ENCODE measurements around the gene TMEM69.

The TMEM69 gene

GRCh38 chr1:45667321-45668111, 20.5 kb upstream of the TMEM69 start:
- no peak overlapping the region for H3K9ac ChIP-seq (ENCODE audit: low read length)
- peaks cover 27% of the 10 kb centered on the region for H3K36me3 ChIP-seq (ENCODE audit: insufficient read depth, low read length)
- peaks cover 7% of the 10 kb centered on the region for H3K4me1 ChIP-seq (ENCODE audit: insufficient read depth, low read length, severe bottlenecking)
- no peak for TF ChIP-seq CTCF (IDR thresholded peaks at IDR 0.05; ENCODE audit: low read length)
- no peak for TF ChIP-seq EZH2 (IDR thresholded peaks at IDR 0.05; ENCODE audit: borderline replicate concordance, low read length)
- H3K27me3 ChIP-seq (ENCODE audit: insufficient read depth, low read length): no peaks in the 10 kb centered on the region
- H3K4me2 ChIP-seq (ENCODE audit: low read length): no peak overlapping the region
- H3K9me3 ChIP-seq (ENCODE audit: low read length): no peaks in the 10 kb centered on the region
- H3K4me3 ChIP-seq (ENCODE audit: low read depth, low read length, poor library complexity, severe bottlenecking): no peak overlapping the region
- H3F3A ChIP-seq (ENCODE audit: insufficient read depth, low read length): no peaks in the 10 kb centered on the region
- H2AFZ ChIP-seq (ENCODE audit: low read length): no peak overlapping the region
- H3K9me2 ChIP-seq (ENCODE audit: low read depth, low read length): no peaks in the 10 kb centered on the region
- H3K79me2 ChIP-seq (ENCODE audit: insufficient read depth, low read length): peaks cover 99% of the 10 kb centered on the region
- H4K20me1 ChIP-seq (ENCODE audit: insufficient read depth, low read length): no peaks in the 10 kb centered on the region; the same call in 1 of the 2 replicates
- H3K27ac ChIP-seq (ENCODE audit: low read depth, low read length, poor library complexity, severe bottlenecking): no peak overlapping the region

GRCh38 chr1:45668526-45668925, 19.5 kb upstream of the TMEM69 start:
- peaks cover 99% of the 10 kb centered on the region for H3K79me2 ChIP-seq (ENCODE audit: insufficient read depth, low read length)
- H2AFZ ChIP-seq (ENCODE audit: low read length): no peak overlapping the region
- peaks cover 22% of the 10 kb centered on the region for H3K36me3 ChIP-seq (ENCODE audit: insufficient read depth, low read length)
- H4K20me1 ChIP-seq (ENCODE audit: insufficient read depth, low read length): no peaks in the 10 kb centered on the region
- H3K4me1 ChIP-seq (ENCODE audit: insufficient read depth, low read length, severe bottlenecking): peaks cover 7% of the 10 kb centered on the region
- H3K9me3 ChIP-seq (ENCODE audit: low read length): no peaks in the 10 kb centered on the region
- no peak for TF ChIP-seq CTCF (IDR thresholded peaks at IDR 0.05; ENCODE audit: low read length)
- no peak for TF ChIP-seq EZH2 (IDR thresholded peaks at IDR 0.05; ENCODE audit: borderline replicate concordance, low read length)
- no peaks in the 10 kb centered on the region for H3F3A ChIP-seq (ENCODE audit: insufficient read depth, low read length)
- no peak overlapping the region for H3K4me2 ChIP-seq (ENCODE audit: low read length)
- H3K9me2 ChIP-seq (ENCODE audit: low read depth, low read length): no peaks in the 10 kb centered on the region
- no peak overlapping the region for H3K27ac ChIP-seq (ENCODE audit: low read depth, low read length, poor library complexity, severe bottlenecking)
- no peak overlapping the region for H3K9ac ChIP-seq (ENCODE audit: low read length)
- no peak overlapping the region for H3K4me3 ChIP-seq (ENCODE audit: low read depth, low read length, poor library complexity, severe bottlenecking)
- no peaks in the 10 kb centered on the region for H3K27me3 ChIP-seq (ENCODE audit: insufficient read depth, low read length)

GRCh38 chr1:45669379-45669778, 18.6 kb upstream of the TMEM69 start:
- H4K20me1 ChIP-seq (ENCODE audit: insufficient read depth, low read length): no peaks in the 10 kb centered on the region

More at GRCh38 chr1:45669379-45669778, 18.6 kb upstream of the TMEM69 start:
- Histone ChIP-seq H3K79me2 (ENCODE audit: insufficient read depth, low read length) (peaks cover 99% of the 10 kb centered on the region), H3K36me3 (ENCODE audit: insufficient read depth, low read length) (peaks cover 27% of the 10 kb centered on the region), H3K9ac (ENCODE audit: low read length) (no peak overlapping the region), H3F3A (ENCODE audit: insufficient read depth, low read length) (no peaks in the 10 kb centered on the region), H3K4me3 (ENCODE audit: low read depth, low read length, poor library complexity, severe bottlenecking) (no peak overlapping the region), H3K4me2 (ENCODE audit: low read length) (no peak overlapping the region), H3K4me1 (ENCODE audit: insufficient read depth, low read length, severe bottlenecking) (peaks cover 7% of the 10 kb centered on the region), H3K9me2 (ENCODE audit: low read depth, low read length) (no peaks in the 10 kb centered on the region), H3K27me3 (ENCODE audit: insufficient read depth, low read length) (no peaks in the 10 kb centered on the region), H3K9me3 (ENCODE audit: low read length) (no peaks in the 10 kb centered on the region), H2AFZ (ENCODE audit: low read length) (no peak overlapping the region), H3K27ac (ENCODE audit: low read depth, low read length, poor library complexity, severe bottlenecking) (no peak overlapping the region)
- TF ChIP-seq CTCF (IDR thresholded peaks at IDR 0.05; ENCODE audit: low read length) (no peak), EZH2 (IDR thresholded peaks at IDR 0.05; ENCODE audit: borderline replicate concordance, low read length) (no peak)
